Measurements from ENCODE around the gene HK2.
"Not testable (repeated sequence)": the region's sequence is repeated elsewhere in the genome, so short reads cannot be mapped to it uniquely, and the experiment has no call there.

Gene HK2

DNA sequence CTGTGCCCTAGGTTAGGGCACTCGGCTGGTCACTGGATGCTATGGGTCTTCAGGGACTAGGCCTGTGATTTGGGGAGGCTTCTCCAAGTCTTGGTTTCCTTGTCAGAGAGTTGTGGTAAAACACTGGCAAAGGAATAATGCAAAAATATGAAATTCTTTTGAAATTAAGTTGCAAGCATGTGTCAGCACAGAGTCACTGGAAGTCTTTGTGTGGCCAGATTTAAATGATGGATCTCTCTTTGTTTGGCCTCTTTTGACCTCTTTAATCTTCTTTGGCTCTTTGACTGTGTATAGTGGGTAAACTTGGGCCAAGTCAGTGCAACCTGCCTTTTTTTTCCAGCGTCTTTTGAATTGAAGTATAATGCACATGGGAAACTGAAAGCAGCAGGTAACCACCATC, 12.1 kb downstream of the HK2 start:
- no peak overlapping the region for H3K4me3 Mint-ChIP-seq
- H3K9me3 Mint-ChIP-seq = no peaks in the 10 kb centered on the region
- peaks cover 97% of the 10 kb centered on the region for H3K4me1 Mint-ChIP-seq
- no peak for DNase-seq
- no peaks in the 10 kb centered on the region for H3K27me3 Mint-ChIP-seq
- H3K36me3 Mint-ChIP-seq (ENCODE audit: low read depth) = peaks cover 52% of the 10 kb centered on the region
- no peak for ATAC-seq
- H3K27ac Mint-ChIP-seq = no peak overlapping the region

DNA sequence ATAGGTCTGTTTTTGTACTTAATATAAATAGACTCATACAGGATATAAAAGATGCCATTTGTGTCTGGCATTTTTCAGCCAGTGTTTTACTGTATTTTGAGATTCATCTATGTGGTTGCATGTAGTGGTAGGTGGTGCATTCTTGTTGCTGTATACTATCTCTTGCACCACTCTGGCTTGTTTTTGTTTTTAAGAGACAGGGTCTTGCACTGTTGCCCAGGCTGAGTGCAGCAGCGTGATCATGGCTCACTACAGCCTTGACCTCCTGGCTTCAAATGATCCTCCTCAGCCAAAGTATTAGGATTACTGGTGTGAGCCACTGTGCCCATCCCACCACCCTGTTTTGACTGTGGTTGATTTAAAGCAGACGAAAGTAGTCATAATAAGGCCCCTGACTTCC, 12.6 kb downstream of the HK2 start:
- DNase-seq = no peak
- ATAC-seq = no peak
- Mint-ChIP-seq H3K27ac (no peak overlapping the region), H3K36me3 (ENCODE audit: low read depth) (peaks cover 51% of the 10 kb centered on the region), H3K9me3 (no peaks in the 10 kb centered on the region), H3K4me1 (peaks cover 96% of the 10 kb centered on the region), H3K27me3 (no peaks in the 10 kb centered on the region), H3K4me3 (no peak overlapping the region)

DNA sequence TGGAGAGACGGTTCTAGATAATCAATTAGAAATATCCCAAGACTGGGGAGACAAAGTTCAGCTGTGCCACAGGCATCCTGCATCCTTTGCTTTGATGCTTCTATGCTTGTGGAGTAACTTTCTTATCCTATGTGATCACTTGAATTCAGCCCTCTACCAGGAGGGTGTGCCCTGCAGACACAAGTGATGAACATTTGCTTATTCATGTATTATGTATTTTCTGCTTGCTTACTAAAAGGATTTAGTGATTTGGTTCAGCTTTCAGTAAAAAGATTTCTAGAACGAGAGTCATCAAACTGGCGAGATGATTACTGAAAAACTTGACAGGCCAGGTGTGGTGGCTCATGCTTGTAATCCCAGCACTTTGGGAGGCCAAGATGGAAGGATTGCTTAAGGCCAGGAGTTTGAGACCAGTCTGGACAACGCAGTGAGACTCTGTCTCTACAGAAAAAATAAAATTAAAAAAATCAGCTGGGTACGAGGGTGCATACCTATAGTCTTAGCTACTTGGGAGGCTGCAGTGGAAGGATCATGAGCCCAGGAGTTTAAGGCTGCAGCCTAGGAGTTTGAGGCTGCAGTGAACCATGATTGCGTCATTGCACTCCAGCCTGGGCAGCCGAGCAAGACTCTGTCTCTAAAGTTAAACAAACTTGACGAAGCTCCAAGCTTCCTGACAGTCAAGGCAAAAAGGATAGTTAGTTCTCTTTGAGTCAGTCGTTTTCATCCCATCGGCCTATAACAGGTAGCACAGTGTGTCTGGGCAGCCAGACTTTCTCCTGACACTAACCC, 13.3 kb downstream of the HK2 start:
- Mint-ChIP-seq H3K27ac (no peak overlapping the region), H3K4me1 (peaks cover 90% of the 10 kb centered on the region), H3K9me3 (no peaks in the 10 kb centered on the region), H3K36me3 (ENCODE audit: low read depth) (peaks cover 48% of the 10 kb centered on the region), H3K4me3 (no peak overlapping the region), H3K27me3 (no peaks in the 10 kb centered on the region)
- DNase-seq (no peak), ATAC-seq (no peak)

DNA sequence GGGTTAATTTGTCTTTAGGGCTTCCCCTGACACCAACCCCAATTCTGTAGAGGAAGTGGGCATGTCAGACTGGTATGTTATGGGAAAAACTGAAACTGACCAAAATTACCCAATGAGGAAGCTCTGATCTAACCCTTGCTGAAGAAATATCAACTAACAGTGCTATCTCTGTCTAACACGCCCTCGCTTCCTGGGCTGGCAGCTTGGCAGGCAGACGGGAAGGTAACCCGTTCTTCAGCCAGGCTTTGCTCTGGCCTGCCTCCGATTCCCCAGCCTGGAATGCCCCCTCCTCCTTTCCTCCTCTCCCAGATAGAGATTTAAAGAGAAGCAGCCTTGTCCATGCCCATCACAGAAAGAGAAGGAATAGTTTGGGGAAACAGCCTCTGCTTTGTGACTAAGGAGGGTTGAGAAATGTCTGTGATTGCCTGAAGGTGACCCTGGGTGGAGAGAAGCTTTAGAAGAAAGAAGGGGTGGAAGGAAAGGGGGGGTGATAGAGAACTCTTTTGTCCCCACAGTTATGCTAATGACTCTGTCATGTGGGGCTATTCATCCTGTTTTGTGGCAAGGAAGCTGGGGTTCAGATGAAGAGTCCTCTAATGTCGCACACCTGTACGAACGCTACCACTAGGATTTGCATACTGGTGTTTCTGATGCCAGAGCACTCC, 15.4 kb downstream of the HK2 start:
- Mint-ChIP-seq H3K36me3 (ENCODE audit: low read depth) (peaks cover 42% of the 10 kb centered on the region), H3K4me1 (peaks cover 69% of the 10 kb centered on the region), H3K4me3 (peak overlapping the region; percentile 58), H3K9me3 (no peaks in the 10 kb centered on the region), H3K27me3 (no peaks in the 10 kb centered on the region), H3K27ac (peak overlapping the region; percentile 68)
- DNase-seq = peak; percentile 35
- peak; percentile 86 for ATAC-seq

DNA sequence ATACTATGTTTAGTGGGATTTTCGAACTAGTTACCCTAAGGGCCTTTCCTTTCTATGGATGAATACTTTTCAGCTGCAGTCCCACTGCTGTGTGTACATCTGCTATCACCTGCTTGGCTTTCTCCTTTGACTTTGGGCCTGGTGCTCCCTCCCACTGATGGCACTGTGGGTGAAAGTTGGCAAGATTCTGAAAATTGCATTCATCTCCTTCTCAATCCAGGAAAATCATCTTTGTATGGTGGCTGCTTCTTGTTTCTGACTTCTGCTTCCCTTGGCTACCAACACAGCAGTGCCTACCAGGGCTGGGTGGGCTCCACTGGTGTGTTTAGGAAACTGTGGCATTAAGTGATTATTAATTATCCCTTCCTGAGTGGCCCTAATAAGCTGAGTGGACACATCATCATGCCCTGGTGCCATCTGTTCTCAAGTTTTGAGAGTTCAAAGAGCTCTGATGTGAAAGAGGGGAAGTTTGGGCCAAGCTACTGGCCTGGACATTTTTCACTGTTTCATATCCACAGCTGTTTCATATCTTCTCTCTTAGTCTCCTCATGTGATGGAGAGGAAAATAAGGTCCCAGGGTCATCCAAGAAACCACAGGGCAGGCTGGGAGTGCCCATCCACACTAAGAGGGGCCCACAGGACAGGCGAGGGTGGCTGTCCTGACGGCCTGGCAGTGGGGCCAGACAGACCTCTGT, 16.7 kb downstream of the HK2 start:
- Mint-ChIP-seq H3K9me3 (no peaks in the 10 kb centered on the region), H3K27ac (no peak overlapping the region), H3K36me3 (ENCODE audit: low read depth) (peaks cover 46% of the 10 kb centered on the region), H3K27me3 (no peaks in the 10 kb centered on the region), H3K4me1 (peaks cover 57% of the 10 kb centered on the region), H3K4me3 (no peak overlapping the region)
- no peak for DNase-seq
- ATAC-seq = no peak

DNA sequence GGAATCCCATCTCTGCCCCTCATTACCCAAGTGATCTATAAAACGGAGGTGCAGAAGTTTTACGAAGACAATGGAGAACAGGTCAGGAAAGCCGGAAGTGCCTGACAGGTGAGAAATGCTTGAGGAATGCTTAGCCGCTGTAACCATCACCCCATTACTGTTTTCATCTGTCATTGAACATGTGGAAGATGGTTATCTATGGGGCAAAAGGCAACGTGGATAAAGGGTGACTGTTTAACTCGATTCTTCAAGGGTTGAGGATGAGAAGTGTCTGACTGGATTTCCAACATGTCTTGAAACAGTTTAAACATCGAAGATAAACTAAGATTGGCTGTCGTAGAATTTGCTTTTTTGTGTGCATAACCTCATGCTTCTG, 17.3 kb downstream of the HK2 start:
- peaks cover 52% of the 10 kb centered on the region for H3K4me1 Mint-ChIP-seq
- no peaks in the 10 kb centered on the region for H3K9me3 Mint-ChIP-seq
- H3K4me3 Mint-ChIP-seq = no peak overlapping the region
- no peaks in the 10 kb centered on the region for H3K27me3 Mint-ChIP-seq
- ATAC-seq (no peak), DNase-seq (no peak)
- H3K36me3 Mint-ChIP-seq (ENCODE audit: low read depth) = peaks cover 50% of the 10 kb centered on the region
- no peak overlapping the region for H3K27ac Mint-ChIP-seq

DNA sequence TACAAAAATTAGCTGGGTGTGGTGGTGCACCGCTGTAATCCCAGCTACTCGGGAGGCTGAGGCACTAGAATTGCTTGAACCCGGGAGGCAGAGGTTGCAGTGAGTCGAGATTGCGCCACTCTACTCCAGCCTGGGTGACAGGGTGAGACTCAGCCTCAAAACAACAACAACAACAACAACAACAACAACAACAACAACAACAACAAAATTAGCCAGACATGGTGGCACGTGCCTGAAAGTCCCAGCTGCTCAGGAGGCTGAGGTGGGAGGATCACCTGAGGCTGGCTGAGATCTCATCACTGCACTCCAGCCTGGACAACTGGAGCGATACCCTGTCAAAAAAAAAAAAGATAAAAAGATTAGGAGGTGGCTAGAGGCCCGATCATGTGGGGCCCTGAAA, 19.4 kb downstream of the HK2 start:
- Mint-ChIP-seq H3K36me3 (ENCODE audit: low read depth) (peaks cover 59% of the 10 kb centered on the region), H3K4me1 (peaks cover 31% of the 10 kb centered on the region)
- not testable (repeated sequence) for H3K9me3 Mint-ChIP-seq, ATAC-seq, DNase-seq, H3K27me3 Mint-ChIP-seq, H3K27ac Mint-ChIP-seq, H3K4me3 Mint-ChIP-seq

DNA sequence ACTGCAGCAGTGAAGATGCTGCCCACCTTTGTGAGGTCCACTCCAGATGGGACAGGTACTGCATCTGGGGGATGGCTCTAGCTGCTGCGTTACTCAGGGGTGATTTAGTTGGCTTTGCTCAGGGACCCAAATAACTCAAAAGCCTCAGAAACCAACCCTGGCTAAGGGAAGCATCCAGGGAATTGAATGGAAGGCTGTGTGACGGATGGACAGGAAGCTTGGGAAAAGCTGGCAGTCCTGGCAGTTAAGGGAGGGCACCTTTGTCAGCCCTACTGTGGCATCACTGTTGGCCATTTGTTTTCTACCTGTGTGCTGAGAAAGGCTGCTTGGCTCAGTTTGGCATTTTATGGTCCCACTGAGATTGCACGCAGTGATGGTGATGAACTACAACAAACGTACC, 20.5 kb downstream of the HK2 start:
- H3K9me3 Mint-ChIP-seq = no peaks in the 10 kb centered on the region
- H3K4me3 Mint-ChIP-seq = no peak overlapping the region
- ATAC-seq (no peak), DNase-seq (no peak)
- no peaks in the 10 kb centered on the region for H3K27me3 Mint-ChIP-seq
- H3K4me1 Mint-ChIP-seq = peaks cover 23% of the 10 kb centered on the region
- no peak overlapping the region for H3K27ac Mint-ChIP-seq
- H3K36me3 Mint-ChIP-seq (ENCODE audit: low read depth) = peaks cover 61% of the 10 kb centered on the region

DNA sequence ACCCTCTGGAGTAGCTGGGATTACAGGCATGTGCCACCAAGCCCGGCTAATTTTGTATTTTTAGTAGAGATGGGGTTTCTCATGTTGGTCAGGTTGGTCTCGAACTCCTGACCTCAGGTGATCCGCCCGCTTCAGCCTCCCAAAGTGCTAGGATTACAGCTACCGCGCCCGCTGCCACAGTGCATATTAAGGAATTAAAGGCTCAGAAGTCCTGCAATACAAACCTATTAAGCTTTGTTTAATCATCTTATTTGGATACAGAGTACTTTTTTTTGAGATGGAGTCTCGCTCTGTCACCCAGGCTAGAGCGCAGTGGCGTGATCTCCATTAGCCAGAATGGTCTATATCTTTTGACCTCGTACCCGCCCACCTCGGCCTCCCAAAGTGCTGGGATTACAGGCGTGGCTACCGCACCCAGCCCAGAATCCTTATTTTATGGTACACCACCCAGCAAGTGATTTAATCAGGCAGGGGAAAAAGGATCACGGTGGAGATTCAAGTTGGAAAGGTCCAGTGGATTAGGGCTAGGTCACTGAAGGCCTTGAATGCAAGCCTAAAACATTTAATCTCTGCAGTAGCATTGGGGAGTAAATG, 21.3 kb downstream of the HK2 start:
- H3K27ac Mint-ChIP-seq, H3K4me3 Mint-ChIP-seq, H3K27me3 Mint-ChIP-seq, ATAC-seq, H3K9me3 Mint-ChIP-seq, DNase-seq: not testable (repeated sequence)
- H3K36me3 Mint-ChIP-seq (ENCODE audit: low read depth) = peaks cover 63% of the 10 kb centered on the region
- H3K4me1 Mint-ChIP-seq = peaks cover 15% of the 10 kb centered on the region

DNA sequence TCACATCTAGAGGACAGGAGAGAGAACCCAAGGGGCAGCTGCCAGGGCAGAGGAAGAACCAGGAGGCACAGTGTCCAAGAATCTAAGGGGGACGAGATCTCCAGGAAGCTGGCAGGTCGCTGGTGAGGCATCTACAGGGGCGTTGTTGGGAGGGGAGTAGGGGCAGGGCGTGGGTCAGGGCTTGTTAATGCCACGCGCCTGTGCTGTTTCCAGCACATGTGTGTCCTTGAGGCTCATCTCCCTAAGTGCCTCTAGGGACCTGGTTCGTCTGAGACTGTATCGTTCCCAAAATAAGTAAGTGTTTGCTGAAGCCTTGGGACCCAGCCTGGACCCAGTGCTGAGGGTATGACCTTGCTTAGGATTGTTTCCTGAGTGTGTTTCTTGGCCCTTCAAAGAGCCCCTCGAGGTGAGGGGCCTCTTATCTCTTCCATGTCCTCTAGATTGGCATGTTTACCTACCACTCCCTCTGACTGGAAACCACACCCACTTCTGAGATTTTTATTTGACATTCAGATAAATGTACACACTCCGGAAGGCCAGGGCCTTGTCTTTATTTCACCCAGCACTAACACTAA, 22.2 kb downstream of the HK2 start:
- H3K36me3 Mint-ChIP-seq (ENCODE audit: low read depth) = peaks cover 62% of the 10 kb centered on the region
- H3K27ac Mint-ChIP-seq = no peak overlapping the region
- H3K4me1 Mint-ChIP-seq = peaks cover 7% of the 10 kb centered on the region
- DNase-seq (no peak), ATAC-seq (no peak)
- no peaks in the 10 kb centered on the region for H3K27me3 Mint-ChIP-seq
- no peaks in the 10 kb centered on the region for H3K9me3 Mint-ChIP-seq
- H3K4me3 Mint-ChIP-seq = no peak overlapping the region

DNA sequence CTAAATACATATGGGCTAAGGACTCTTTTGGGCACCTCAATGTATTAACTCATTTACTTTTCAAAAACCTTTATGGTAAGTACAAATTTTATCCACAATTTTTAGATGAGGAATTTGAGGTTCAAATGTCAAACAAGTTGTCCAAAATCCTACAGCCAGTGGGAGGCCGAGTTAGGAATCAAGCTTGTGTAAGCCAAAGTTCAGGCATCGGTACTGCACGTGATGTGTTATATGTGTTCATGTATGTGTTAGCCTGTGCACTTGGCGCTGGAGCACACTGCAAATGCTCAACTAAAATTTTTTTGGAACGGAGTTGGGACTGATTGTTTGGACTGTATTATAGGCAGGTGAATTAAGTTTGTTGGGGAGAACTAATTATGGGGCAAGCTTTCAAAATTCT, 22.7 kb downstream of the HK2 start:
- H3K27ac Mint-ChIP-seq = no peak overlapping the region
- no peaks in the 10 kb centered on the region for H3K9me3 Mint-ChIP-seq
- no peaks in the 10 kb centered on the region for H3K27me3 Mint-ChIP-seq
- H3K36me3 Mint-ChIP-seq (ENCODE audit: low read depth) = peaks cover 58% of the 10 kb centered on the region
- H3K4me3 Mint-ChIP-seq = no peak overlapping the region
- ATAC-seq (no peak), DNase-seq (no peak)
- H3K4me1 Mint-ChIP-seq = peaks cover 4% of the 10 kb centered on the region

DNA sequence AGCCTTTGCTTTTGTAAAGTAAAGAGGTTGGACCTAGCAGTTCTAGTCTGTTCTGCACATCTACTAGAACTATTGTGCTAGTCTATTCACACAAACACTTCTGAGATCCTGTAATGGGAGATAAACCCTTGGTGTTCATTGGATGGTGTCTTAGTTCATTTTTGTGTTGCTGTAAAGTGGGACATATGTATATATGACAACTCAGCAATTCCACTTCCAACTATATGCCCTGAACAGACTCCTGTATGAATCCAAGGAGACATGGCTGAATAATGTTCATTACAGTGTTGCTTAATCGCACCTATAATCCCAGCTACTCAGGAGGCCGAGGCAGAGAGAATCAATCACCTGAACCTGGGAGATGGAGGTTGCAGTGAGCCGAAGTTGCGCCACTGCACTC, 23.3 kb downstream of the HK2 start:
- Mint-ChIP-seq H3K27me3 (no peaks in the 10 kb centered on the region), H3K36me3 (ENCODE audit: low read depth) (peaks cover 61% of the 10 kb centered on the region), H3K9me3 (no peaks in the 10 kb centered on the region), H3K4me3 (no peak overlapping the region), H3K4me1 (peaks cover 2% of the 10 kb centered on the region), H3K27ac (no peak overlapping the region)
- ATAC-seq (no peak), DNase-seq (no peak)

DNA sequence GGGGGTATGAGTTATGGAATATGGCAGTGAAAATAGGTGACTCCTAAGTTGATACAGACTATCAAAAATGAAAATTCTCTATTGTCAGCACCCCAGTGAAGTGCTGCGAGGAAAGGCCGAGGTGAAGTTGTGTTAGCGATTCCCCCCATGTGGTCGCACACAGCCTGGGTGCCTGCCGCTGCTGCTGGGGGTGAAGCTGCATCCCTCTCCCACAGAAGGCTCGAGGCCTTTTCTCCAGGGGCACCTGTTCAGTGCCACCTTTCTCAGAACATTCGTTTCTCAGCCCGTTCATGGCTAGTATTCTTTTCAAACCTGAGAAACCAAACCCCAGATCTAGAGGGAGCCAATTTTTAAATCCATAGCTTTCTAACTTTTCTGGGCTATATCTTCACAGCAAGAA, 23.8 kb downstream of the HK2 start:
- H3K9me3 Mint-ChIP-seq = no peaks in the 10 kb centered on the region
- H3K27me3 Mint-ChIP-seq = no peaks in the 10 kb centered on the region
- H3K4me1 Mint-ChIP-seq = peaks cover 7% of the 10 kb centered on the region
- H3K27ac Mint-ChIP-seq = no peak overlapping the region
- no peak for ATAC-seq
- H3K4me3 Mint-ChIP-seq = no peak overlapping the region
- H3K36me3 Mint-ChIP-seq (ENCODE audit: low read depth) = peaks cover 58% of the 10 kb centered on the region
- DNase-seq = no peak

DNA sequence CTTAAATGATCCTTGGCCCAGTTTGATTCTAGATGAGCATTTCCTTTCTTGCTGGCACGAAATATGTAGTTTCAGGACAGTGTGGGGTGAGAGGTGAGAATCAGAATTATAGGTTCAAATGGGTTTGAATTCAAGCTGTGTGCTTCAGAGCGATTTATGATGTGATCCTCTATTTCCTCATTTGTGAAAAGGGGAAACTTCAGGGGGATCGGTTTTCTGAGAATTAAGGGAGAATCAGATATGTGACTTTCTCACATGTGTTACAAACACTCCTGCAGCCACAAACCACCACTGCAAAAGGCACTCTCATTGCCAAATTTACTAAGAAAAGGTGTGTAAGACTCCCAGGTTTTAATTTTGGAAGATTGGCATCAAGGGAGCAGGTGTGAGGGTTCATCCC, 24.4 kb downstream of the HK2 start:
- no peak for ATAC-seq
- no peak overlapping the region for H3K4me3 Mint-ChIP-seq
- no peak for DNase-seq
- H3K36me3 Mint-ChIP-seq (ENCODE audit: low read depth) = peaks cover 56% of the 10 kb centered on the region
- peaks cover 8% of the 10 kb centered on the region for H3K4me1 Mint-ChIP-seq
- no peaks in the 10 kb centered on the region for H3K9me3 Mint-ChIP-seq
- no peak overlapping the region for H3K27ac Mint-ChIP-seq
- H3K27me3 Mint-ChIP-seq = no peaks in the 10 kb centered on the region
